Spleen (tissue), 7 donors: ENCODE measurements around the gene C14orf132.

ENCODE experiments used
- POLR2A ChIP-seq, 3 donors: fragments of 450-650 bp; IDR thresholded peaks; one replicate each; pipeline ENCODE4 v1.5.1; 2017; ENCODE audit warnings: antibody characterized with exemption in 3 of 3, mild to moderate bottlenecking in 1 of 3
- TF ChIP-seq, protein P1 (sequence below), 11 experiments: fragments of 200-600 bp in 7 of 11; fragments of 450-650 bp in 4 of 11; sonication (generic) in 4 of 11; IDR thresholded peaks in 8 of 11; conservative IDR thresholded peaks in 3 of 11; 1 replicate in 7 of 11; 2 replicates in 4 of 11; pipeline versions ENCODE4 v1.4.0 to v1.8.0; 2016 to 2021; ENCODE audit warnings: antibody characterized with exemption in 11 of 11, inconsistent platforms in 4 of 11, mild to moderate bottlenecking in 1 of 11
- donor health status: DM: no; HTN: no; CAD: no; lungs with moderate emphysema.
- donor health status: DM: no; HTN: no; CAD: no.
- donor health status: DM: no; HTN: no; CAD: no.

DNA sequence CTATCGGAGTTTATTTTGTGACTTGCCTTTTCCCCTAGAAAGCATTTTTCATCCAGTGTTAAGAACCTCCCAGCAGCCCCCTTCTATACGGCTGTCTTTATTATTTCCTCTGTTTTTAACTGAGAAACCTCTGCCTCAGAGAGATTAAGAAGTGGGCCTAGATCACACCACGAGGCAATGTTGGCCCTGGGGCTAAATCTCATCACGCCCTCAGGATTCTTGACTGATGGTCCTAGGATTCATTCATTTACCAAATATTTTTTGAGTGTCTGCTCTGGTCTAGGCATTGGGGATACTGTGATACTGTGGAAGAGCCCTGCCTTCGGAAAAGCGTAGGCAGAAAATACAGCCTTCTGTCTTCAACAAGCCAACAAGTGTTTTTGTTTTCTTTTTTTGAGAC lies 42.1 kb downstream of the C14orf132 start:
- no peak for TF ChIP-seq POLR2A (IDR thresholded peaks at IDR 0.05)
- TF ChIP-seq, protein P1, sequence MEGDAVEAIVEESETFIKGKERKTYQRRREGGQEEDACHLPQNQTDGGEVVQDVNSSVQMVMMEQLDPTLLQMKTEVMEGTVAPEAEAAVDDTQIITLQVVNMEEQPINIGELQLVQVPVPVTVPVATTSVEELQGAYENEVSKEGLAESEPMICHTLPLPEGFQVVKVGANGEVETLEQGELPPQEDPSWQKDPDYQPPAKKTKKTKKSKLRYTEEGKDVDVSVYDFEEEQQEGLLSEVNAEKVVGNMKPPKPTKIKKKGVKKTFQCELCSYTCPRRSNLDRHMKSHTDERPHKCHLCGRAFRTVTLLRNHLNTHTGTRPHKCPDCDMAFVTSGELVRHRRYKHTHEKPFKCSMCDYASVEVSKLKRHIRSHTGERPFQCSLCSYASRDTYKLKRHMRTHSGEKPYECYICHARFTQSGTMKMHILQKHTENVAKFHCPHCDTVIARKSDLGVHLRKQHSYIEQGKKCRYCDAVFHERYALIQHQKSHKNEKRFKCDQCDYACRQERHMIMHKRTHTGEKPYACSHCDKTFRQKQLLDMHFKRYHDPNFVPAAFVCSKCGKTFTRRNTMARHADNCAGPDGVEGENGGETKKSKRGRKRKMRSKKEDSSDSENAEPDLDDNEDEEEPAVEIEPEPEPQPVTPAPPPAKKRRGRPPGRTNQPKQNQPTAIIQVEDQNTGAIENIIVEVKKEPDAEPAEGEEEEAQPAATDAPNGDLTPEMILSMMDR (IDR thresholded peaks at IDR 0.05 in 8 of 11, conservative IDR thresholded peaks at IDR 0.05 in 3 of 11), result no peak
